HEK293T (cell line): ENCODE measurements around the gene ATG13.

Experiments
- CTCF ChIA-PET: fragments of 350-600 bp; formaldehyde crosslinking; extraction: SDS; loops from one replicate; lab custom pipeline; 2021; ENCODE audit warnings: antibody characterized with exemption, inconsistent platforms; lab: Yijun Ruan, JAX
- POLR2A ChIA-PET: fragments of 350-600 bp; formaldehyde crosslinking; extraction: SDS; loops from one replicate; lab custom pipeline; 2020; ENCODE audit warnings: antibody characterized with exemption, inconsistent platforms; lab: Yijun Ruan, JAX
- DNase-seq: peaks from one replicate; pipeline ENCODE4 v3.0.0; 2012; ENCODE audit warnings: mixed read lengths; ENCODE audit errors: extremely low spot score
- ARNT ChIP-seq: fragments of 450-650 bp; IDR thresholded peaks from 2 replicates; pipeline ENCODE4 v1.6.1; 2017; ENCODE audit warnings: mild to moderate bottlenecking
- BHLHE40 ChIP-seq: fragments of 450-650 bp; IDR thresholded peaks from 2 replicates; pipeline ENCODE4 v1.6.1; 2016; ENCODE audit warnings: mild to moderate bottlenecking, moderate library complexity, borderline replicate concordance
- ELF4 ChIP-seq: fragments of 450-650 bp; IDR thresholded peaks from 2 replicates; pipeline ENCODE4 v1.6.1; 2017; ENCODE audit warnings: antibody characterized with exemption
- FOXA1 ChIP-seq: fragments of 450-650 bp; IDR thresholded peaks from 2 replicates; pipeline ENCODE4 v1.6.1; 2016; ENCODE audit warnings: mild to moderate bottlenecking
- FOXK2 ChIP-seq: fragments of 450-650 bp; IDR thresholded peaks from 2 replicates; pipeline ENCODE4 v1.6.1; 2016; ENCODE audit warnings: mild to moderate bottlenecking
- FOXM1 ChIP-seq: fragments of 450-650 bp; IDR thresholded peaks from 2 replicates; pipeline ENCODE4 v1.6.1; 2017; ENCODE audit warnings: mild to moderate bottlenecking, borderline replicate concordance
- HDGF ChIP-seq: fragments of 450-650 bp; IDR thresholded peaks from 2 replicates; pipeline ENCODE4 v1.6.1; 2017; ENCODE audit warnings: antibody characterized with exemption, borderline replicate concordance
- L3MBTL2 ChIP-seq: fragments of 450-650 bp; conservative IDR thresholded peaks from 2 replicates; pipeline ENCODE4 v1.6.1; 2016; ENCODE audit warnings: mild to moderate bottlenecking
- LEF1 ChIP-seq: fragments of 450-650 bp; IDR thresholded peaks from 2 replicates; pipeline ENCODE4 v1.6.1; 2017; ENCODE audit warnings: mild to moderate bottlenecking, borderline replicate concordance
- NFRKB ChIP-seq: fragments of 450-650 bp; IDR thresholded peaks from 2 replicates; pipeline ENCODE4 v1.6.1; 2016; ENCODE audit warnings: mild to moderate bottlenecking, moderate library complexity
- SP1 ChIP-seq: fragments of 450-650 bp; IDR thresholded peaks from 2 replicates; pipeline ENCODE4 v1.6.1; 2017
- SUZ12 ChIP-seq: fragments of 450-650 bp; IDR thresholded peaks from 2 replicates; pipeline ENCODE4 v1.6.1; 2016; ENCODE audit warnings: mild to moderate bottlenecking
- TARDBP ChIP-seq: fragments of 450-650 bp; IDR thresholded peaks from 2 replicates; pipeline ENCODE4 v1.6.1; 2016
- ZNF384 ChIP-seq: fragments of 450-650 bp; IDR thresholded peaks from 2 replicates; pipeline ENCODE4 v1.6.1; 2016

Gene ATG13

DNA sequence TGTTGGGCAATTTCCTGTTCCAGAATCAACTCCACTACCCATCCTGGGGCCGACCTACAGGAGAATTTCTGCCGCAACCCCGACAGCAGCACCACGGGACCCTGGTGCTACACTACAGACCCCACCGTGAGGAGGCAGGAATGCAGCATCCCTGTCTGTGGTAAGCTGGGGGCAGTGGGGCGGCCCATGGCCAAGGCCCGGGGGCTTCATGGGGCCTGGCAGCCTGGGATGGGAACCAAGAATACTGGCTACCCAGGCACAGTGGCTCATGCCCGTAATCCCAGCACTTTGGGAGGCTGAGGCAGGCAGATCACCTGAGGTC lies 106.0 kb downstream of the ATG13 start:
- CTCF ChIA-PET, result no interaction called here
- no peak for DNase-seq
- POLR2A ChIA-PET, result no interaction called here
- no peak for TF ChIP-seq FOXM1
- TF ChIP-seq TARDBP, result no peak
- TF ChIP-seq BHLHE40, result no peak
- TF ChIP-seq FOXK2, result no peak
- TF ChIP-seq ZNF384, result no peak
- no peak for TF ChIP-seq FOXA1
- TF ChIP-seq ARNT, result no peak
- TF ChIP-seq SUZ12, result no peak
- TF ChIP-seq NFRKB, result no peak
- TF ChIP-seq ELF4, result no peak
- TF ChIP-seq SP1, result no peak
- no peak for TF ChIP-seq LEF1
- TF ChIP-seq HDGF, result no peak

DNA sequence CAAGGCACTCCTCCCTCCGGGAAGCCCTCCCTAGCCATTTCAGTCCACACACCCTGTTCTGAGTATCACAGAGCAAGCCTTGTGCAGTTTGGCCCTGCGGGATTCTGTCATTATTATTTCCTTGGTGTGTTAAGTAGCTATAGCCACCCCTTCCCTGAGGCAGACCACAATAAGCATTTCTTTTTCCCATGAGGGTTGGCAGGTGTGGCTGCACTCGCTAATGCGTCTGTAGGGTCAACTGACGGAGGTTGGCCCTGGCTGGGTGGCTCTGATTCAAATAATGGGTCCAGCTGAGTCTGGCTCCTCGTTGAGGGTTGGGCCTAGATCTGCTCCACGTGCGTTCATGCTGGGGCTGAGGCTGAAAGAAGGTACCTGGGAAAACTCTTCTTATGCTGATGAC lies 106.7 kb downstream of the ATG13 start:
- ChIA-PET CTCF (no interaction called here), POLR2A (no interaction called here)
- no peak for DNase-seq
- TF ChIP-seq FOXA1 (no peak), FOXK2 (no peak), ZNF384 (no peak), ARNT (no peak), L3MBTL2 (no peak)
